SK-N-SH treated with all-trans-retinoic acid at 6 μM for 48 hours (cell line): Measurements from ENCODE around the gene ETV6.

Experiments
- POU6F1 ChIP-seq: fragments of 250-450 bp; sonication (Bioruptor Pico); IDR thresholded peaks from 2 replicates; pipeline ENCODE4 v1.8.0; 2021; ENCODE audit warnings: low read depth, mild to moderate bottlenecking, moderate library complexity, borderline replicate concordance
- TCF4 ChIP-seq: fragments of 250-450 bp; sonication (Bioruptor Pico); IDR thresholded peaks from 2 replicates; pipeline ENCODE4 v1.8.0; 2021; ENCODE audit warnings: mild to moderate bottlenecking, moderate library complexity, borderline replicate concordance

GRCh38 chr12:11865824-11866223 lies 216.3 kb downstream of the ETV6 start:
- TF ChIP-seq POU6F1 (no peak), TCF4 (no peak)
